Measurements from ENCODE around the gene LMTK3. TPM values are rescaled to one million over a fixed set of nuclear protein-coding genes. Genes with fewer than 3 reads are reported as not detected.
"Not testable (repeated sequence)": the region's sequence is repeated elsewhere in the genome, so short reads cannot be mapped to it uniquely, and the experiment has no call there.

The LMTK3 gene
- total RNA-seq, 1 donor from 2014 or later: 4.9 TPM

DNA sequence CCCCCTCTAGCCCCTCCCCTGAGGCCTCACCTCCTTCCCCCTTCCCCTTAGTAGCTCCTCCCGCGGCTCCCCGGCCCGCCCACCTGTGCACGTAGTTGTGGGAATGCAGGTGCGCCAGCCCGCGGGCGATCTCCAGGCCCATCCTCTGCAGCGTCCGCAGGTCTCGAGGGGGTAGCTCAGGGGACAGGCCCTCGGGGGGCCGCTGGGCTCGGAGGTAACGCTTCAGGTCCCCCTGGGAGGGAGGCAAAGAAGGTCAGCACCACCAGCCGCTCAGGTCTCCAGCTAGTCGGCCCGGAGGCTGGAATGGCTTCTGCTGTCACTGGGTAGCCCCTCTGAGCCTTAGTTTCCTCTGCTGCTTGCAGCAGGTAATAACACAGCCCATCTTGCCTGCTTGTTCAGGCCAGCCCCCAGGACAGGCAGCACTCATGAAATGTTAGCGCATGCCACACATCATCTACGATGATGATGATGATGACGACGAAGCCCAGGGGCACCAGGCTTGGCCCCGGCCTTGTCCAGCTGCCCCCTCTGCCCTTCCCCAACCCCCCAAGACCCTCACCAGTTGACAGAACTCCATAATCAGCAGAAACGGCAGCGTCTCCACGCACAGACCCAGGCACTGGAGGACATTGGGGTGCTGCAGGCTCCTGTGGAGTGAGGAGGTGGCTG lies 9.2 kb downstream of the LMTK3 start:
- no peak for ATAC-seq

DNA sequence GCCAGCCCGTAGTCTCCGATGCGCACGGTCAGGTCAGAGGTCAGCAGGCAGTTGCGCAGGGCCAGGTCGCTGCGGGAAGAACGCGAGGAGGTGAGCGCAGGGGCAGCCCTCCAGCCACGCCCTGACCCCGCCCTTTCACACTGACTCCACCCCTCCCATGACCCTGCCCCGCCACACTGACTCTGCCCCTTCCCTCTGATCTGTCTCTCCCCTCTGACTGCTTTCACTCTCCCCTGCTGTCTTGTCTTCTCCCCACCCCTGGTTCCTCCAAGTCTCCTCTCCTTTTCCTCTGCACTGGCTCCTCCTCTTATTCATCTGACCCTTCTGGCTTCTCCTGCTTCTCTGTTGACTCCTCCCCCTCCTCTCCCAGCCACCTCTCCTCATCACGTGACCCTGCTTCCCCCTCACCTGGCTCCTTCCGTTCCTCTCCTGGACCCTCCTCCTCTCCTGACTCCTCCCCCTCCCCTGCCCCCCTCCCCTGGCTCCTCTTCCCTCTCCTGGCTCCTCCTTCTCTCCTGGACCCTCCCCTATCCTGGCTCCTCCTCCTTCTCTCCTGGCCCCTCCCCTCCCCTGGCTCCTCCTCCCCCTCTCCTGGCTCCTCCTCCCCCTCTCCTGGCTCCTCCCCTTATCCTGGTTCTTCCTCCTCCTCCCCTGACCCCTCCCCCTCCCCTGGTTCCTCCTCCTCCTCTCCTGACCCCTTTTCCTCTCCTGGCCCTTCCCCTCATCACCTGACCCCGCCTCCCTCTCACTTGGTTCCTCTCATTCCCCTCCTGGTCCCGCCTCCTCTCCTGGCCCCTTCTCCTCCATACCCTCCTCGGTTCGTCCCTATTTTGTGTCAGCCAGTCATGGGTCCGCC lies 9.9 kb downstream of the LMTK3 start:
- ATAC-seq: peak; percentile 83

DNA sequence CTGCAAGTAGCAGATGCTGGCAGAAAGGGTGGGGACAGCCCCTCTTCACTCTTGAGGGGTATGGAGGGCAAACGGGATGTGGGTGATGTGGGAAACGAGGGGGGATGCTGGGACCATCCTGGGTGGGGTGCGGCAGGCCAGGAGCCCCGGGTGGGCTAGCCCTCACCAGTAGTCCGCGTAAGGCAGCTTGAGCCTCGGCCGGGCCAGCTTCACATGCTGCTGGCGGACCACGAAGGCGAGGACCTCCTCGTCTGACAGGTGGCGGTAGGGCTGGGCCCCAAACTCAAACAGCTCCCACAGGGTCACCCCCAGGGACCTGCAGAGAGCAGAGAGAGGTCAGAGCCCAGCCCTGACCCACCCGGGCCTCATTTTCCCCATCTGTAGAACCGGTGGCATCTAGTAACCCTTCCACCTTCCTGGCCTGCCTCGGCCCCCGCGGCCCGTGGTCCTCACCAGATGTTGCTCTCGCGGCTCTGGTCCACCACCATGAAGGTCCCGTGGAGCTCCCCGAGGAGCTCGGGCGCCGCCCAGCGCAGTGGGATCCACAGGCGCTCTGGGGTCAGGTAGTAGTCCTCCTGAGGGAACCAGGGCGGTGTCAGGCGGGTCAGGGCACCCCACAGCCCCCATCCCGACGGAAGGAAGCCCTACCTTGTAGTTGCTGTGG lies 10.7 kb downstream of the LMTK3 start:
- ATAC-seq: no peak

DNA sequence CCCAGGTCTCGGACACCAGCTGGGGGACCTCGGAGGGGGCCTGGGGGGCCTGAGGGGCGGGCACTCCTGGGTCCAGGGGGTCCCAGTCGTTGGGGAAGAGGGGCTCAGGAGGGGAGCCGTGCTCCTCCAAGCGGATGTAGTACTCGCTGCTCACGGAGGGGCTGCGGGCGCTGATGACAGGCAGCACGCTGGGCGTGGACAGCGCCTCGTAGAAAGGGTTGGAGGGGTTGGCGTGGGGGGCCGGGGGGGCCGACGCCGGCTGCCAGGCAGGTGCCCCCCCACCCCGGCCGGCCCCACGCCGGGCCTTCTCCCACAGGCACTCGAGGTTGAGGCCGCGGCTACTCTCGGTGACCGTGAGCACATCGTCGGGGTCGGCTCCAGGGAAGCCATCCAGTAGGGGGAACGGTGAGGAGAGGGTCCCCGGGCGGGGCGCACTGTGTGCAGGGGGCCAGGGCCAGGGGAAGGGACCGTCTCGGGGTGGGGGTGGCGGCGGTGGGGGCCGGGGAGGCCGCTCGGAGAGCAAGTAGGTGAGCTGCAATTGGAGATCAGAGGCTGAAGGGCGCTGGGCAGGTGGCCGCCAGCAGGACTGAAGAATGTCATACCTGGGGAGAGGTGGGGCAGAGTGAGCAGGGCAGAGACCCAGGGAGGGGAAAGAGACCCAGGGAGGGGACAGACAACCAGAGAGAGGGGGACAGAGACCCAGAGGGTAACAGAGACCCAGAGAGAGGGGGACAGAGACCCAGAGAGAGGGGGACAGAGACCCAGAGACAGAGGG lies 12.1 kb downstream of the LMTK3 start:
- ATAC-seq: no peak

DNA sequence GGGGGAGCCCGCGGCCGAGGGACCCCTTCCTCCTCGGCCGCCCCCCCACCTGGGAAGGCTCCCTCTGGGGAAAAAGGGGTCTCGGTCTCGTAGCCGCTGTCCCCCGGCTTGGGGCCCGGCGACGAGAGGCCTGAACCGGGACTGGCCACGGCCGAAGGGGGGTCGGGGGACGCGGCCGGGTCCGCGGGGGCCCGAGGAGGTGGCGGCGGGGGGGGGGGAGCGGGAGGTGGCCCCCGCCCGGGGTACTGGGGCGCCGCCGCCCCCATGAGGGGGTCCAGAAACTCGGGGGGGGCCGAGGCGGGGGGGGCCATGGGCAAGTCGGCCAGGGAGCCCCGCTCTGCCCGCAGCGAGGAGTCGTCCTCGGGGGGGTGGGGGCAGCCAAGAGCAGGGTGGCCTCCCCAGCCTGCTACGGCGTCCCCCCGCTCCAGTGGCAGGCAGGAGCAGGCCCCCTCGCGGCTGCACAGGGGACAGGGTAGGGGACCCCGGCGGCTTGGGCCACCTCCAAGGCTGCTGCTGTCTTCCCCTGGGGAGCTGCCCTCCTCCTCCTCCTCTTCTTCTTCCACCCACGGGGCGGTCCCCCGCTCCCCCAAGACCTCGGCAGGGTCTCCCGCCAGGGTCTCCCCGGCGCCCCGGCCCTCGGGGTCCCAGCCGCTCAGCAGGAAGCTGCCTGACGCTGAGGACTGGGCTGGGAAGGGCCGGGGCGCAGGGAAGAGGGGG lies 12.9 kb downstream of the LMTK3 start:
- ATAC-seq: no peak

DNA sequence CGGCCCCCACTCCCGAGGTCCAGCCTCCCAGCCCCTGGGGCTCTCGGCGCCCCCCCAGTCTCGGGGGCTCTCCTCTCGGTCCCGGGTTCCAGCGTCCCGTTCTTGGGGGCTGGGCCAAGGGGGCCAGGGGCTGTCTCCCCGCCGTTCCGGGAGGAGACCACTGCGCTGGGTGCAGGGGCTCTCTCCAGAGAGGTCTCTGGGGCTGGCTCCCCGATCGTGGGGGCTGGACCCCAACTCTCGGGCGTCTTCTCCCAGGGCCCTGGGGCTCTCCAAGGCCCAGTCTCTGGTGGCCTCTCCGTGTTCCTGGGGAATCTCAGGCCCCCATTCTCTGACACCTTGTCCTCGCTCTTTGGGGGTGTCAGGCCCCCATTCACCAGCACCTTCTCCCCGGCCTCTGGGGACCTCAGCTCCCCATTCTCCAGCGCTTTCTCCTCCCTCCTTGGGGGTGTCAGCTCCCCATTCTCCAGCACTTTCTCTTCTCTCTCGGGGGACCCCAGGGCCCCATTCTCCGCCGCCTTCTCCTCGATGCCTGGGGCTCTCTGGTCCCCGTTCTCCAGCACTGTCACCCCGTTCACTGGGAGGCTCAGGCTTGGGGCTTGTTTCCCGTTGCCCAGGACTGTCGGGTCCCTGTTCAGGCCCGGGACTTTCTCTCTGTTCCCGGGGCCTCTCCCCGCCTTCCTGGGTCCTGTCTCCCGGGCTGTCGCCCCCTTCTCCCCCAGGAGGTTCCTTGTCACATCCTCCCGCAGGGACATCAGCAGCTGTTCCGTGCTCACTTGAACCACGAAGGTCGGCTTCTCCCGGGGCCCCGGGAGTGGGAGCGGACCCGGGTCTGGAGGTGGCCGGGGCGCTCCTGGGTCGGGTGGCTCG lies 13.7 kb downstream of the LMTK3 start:
- ATAC-seq: no peak

DNA sequence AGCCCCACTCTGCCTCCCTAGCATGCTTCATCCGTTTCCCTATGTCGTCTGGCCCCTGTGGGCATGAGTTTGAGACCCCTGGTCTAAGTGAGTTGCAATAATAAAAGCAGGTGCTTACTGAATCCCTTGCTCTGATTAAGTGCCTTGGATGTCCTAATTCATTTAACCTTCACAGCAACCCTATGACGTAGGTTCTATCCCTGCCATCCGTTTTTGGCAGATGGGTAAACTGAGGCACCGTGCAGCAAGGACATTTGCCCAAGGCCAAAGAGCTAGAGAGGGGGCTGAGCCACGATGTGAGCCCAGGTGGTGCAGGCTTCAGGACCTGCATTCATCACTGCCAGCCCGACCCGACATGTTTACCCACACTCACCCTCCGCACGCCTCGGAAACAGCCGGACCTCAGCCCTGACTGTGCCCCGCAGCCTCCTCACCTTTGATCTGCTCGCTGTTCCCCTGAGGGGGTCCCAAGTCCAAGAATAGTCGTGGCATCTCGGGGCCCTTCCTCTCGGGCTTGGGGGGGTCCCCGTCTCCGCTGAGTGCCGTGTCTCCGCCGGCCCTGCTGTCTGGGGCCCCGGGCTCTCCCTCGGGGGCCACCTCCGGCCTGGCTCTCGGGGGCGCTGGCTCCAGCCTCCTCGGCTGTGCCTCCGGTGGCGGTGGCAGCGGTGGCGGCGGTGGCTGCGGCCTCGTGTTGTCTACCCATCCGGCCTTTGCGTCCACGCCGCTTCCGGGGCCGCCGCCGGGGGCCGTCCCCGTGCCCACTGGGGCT lies 14.5 kb downstream of the LMTK3 start:
- ATAC-seq: no peak

DNA sequence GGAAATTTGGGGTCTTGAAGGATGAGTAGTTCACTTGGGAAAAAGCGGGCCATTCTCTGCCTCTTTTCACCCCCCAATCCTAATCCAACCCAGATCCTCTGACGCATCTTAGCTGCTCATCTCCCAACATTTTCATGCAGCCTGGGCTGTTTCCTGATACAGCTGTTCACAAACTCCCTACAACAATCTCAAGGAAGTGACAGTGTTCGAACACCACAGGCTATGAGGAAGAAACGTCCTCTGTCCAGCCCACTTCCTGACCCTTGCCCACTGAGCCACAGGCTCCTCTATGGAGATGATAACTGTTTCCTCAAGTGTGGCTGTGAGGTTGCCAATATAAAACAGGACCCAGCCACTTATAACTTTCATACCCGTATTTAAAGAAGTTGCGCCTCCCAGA lies 16.2 kb downstream of the LMTK3 start:
- no peak for ATAC-seq

DNA sequence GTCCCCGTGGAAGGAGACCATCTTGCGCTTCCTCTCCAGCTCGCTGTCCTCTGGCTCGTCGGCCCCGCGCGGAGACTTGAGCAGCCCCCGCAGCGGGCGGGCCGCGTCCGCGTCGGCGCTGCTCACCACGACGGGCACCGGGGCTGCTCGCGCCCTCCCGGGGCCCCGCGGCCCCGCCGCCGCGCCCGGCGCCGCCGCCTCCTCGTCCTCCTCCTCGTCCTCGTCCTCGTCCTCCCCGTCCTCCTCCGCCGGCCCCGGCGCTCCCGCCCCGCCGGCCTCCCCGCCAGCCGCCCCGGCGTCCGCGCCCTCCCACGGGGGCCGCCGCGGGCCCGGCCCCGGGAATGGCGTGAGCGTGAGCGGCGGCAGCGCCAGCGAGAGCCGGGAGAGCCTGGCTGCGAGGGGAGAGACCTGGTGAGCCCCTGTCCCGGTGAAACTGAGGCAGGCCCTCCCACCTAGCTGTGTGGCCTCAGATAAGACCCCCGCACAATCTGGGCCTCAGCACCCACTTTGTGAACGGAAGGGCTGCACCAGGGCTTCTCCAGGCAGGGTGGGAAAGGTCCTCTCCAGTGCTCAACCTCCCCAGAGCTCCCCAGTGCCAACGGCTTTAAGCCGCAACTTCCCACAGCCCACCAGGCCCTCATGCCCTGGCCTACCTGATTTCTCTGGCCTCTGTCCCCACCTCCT lies 17.8 kb downstream of the LMTK3 start:
- no peak for ATAC-seq

DNA sequence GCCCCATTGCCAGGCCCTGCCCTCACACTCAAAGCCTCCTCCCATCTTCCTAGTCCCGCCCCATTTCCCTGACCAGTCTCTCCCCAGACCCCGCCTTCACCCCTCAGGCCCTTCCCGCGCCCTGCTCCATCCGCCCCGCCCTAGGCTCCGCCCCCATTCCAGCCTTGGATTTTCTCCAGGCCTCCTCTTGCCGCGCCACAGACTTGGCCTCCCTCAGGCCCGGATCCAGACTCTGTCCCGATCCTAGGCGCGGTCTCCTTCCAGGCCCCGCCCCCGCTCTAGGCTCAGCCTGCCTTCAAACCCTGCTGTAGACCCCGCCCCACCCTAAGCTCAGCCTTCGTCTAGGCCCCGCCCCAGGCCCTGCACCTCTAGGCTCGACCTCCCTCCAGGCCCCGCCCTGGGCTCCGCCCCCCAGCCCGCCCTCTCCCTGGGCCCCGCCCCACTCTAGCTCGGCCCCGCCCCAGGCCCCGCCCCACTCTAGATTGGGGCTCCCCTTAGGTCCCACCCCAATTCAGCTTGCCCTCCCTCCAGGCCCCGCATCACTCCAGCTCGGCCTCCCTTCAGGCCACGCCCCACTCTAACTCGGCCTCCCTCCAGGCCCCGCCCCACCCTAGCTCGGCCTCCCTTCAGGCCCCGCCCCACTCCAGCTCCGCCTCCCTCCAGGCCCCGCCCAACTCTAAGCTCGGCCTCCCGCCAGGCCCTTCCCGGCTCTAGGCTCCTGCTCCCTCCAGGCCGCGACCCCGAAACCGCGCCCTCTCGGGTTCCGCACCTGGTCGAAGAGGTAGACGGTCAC lies 18.5 kb downstream of the LMTK3 start:
- ATAC-seq: peak; percentile 89

DNA sequence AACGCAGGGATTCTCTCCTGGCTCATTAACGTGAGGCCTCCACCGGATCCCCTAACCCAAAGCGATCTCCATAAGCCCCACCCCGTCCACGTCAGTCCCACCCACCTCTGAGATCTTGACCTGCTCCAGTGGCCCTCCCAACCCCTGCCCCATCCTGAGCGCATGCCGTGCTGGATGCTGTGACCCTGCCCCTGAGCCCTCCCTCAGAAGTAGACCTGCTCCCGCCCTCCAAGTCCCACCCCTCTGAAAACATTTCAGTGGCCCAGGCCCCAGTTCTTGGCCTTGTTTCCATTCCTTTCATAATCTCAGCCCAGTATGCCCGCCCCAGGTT lies 19.9 kb downstream of the LMTK3 start:
- ATAC-seq: no peak

DNA sequence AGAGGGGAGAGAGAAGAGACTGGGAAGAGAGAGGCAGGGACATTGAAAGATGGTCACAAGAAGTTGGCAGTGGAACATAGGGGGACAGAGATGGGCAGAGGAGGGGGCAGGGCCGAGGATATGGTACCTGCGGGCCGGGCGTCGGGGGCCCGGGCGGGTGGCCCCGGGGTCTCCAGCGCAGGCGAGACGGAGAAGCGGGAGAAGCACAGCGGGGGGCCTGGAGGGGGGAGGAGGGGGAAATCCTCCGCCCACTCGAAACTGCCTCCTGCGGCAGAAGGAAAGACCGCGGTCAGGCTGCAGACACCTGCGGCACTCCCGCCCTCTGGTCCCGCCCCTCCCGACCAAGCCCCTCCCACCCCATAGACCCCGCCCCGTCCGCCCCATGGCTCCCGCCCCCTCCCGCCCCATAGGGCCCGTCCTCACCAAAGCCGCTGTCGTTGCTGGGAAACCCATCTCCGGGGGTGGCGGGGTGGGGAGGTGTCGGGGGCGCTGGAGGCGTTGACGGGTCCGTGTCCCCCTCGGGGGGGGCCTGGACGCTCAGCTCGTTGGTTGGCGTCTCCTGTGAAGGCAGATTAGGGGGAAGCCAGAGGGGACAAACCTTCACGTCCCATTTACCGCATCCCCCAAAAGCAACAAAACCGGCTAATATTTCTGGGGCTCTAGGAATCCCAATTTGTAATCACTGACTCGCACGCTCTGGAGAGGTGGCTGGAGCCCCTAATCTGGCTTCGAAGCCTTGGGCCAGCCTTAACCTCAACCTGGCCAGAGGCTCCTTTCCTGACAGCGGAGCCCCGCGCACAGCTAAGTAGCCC lies 20.4 kb downstream of the LMTK3 start:
- no peak for ATAC-seq

DNA sequence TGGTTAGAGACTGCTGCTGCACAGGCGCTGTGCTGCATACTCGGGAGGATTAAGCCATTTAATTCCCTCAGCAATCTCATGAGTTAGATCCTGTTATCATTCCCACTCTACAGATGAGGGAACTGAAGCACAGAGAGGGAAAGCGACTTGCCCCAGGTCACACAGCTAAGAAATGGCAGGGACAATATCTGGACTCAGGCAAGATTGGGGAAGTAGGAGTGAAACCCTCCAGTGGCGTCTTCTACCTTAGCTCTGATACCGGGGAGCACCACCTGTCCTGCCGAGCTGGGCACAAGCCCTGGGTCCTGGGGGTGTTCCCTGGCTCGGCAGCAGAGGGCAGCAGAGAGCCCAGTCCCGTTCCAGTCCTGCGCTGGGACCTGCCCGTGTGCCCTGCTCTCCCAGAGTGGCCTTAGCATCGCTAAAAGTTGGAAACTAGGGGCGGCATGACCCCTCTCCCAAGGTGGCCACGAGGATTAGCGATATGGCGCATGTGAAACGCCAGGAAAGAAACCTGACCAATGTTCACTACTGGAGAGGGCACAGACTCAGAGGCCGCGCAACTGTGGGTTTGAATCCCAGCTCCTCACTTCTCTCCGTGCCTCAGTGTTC lies 21.9 kb downstream of the LMTK3 start:
- ATAC-seq: peak; percentile 15

DNA sequence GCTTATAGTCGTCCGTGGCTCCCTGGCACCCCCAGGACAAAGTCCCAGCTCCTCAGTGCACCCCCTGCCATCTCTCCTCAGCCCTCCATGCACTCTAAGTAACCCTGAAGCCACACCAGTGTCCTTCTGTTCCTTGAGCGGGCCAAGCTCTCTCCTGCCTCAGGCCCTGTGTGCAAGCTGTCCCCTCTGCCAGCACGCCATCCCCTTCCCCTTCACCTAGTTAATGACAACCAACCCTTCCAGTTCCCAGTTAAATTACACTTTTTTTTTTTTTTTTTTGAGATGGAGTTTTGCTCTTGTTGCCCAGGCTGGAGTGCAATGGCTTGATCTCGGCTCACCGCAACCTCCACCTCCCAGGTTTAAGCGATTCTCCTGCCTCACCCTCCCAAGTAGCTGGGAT lies 23.2 kb downstream of the LMTK3 start:
- ATAC-seq: not testable (repeated sequence)

DNA sequence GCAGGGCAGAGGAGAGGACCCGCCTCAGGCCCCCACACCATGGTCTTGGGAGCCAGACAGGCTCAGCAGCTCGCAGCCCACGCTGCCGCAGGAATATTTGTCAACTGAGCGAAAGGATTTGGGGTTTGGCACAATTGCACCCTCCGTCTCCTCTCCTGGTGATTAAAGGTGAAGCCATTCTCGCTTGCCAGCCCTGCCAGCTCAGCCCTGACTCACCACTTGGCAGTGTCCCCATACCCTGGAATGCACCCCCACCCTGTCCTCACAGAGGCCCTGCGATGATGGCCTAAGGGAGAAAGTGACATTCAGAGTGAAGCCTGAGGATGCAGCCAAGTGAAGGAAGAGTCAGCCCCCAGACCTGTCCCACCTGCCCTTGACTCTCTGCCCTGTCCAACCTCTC lies 23.7 kb downstream of the LMTK3 start:
- ATAC-seq: peak; percentile 66

DNA sequence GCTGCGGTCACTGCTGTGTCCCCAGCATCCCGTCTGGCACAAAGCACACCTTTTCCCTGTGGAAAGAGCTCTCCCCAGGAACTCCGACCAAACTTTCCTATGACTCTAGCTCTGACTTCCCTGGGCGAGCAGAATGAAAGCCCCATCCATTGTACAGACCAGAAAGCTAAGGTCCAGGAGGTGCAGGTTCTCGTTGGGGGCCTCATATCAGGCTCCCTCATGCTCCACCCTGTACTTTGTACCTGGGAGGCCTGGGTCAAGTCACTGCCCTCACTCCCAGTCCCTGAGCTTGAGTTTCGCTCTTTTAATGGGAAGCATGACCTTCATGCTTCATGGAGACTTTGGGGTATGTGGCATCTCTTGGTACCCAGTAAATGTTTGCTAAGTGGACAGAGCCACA lies 24.1 kb downstream of the LMTK3 start:
- ATAC-seq: peak; percentile 0

DNA sequence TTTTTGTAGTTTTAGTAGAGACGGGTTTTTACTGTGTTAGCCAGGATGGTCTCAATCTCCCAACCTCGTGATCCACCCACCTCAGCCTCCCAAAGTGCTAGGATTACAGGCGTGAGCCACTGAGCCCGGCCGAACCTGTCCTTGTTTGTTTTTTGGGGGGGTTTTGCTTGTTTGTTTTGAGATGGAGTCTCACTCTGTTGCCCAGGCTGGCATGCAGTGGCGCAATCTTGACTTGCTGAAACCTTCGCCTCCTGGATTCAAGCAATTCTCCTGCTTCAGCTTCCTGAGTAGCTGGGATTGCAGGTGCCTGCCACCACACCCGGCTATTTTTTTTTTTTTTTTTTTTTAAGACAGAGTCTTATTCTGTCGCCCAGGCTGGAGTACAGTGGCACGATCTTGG lies 24.9 kb downstream of the LMTK3 start:
- ATAC-seq: not testable (repeated sequence)

Data from esophagus mucosa (tissue), 1 donor.